Left lung (tissue), 10 donors: ENCODE data around the gene GNA15. TPM values are rescaled to one million over a fixed set of nuclear protein-coding genes. Genes with fewer than 3 reads are reported as not detected.
A peak's percentile ranks its signal among the peaks of the same experiment; 100 is the strongest.
"Not testable (repeated sequence)": the region's sequence is repeated elsewhere in the genome, so short reads cannot be mapped to it uniquely, and the experiment has no call there.

Experiments
- ATAC-seq: fragments of 200-7000 bp; cut with Tn5 transposase; one replicate; pipeline ENCODE4 v1.9.1; 2020; ENCODE audit warnings: moderate library complexity
- DNase-seq, 4 donors: peaks; one replicate each; pipeline ENCODE4 v3.0.0-alpha.2; 2013 to 2020
- H3K27ac ChIP-seq, 2 donors: fragments of 200-600 bp; sonication (generic) in 1 of 2; one replicate each; pipeline versions ENCODE4 v1.5.0 to v1.8.0; 2020 to 2021
- H3K27me3 ChIP-seq, 2 donors: fragments of 200-600 bp; sonication (generic) in 1 of 2; one replicate each; pipeline versions ENCODE4 v1.5.0 to v1.8.0; 2020 to 2021
- H3K36me3 ChIP-seq, 2 donors: fragments of 200-600 bp; sonication (generic) in 1 of 2; one replicate each; pipeline versions ENCODE4 v1.5.0 to v1.8.0; 2020 to 2021
- H3K4me1 ChIP-seq, 2 donors: fragments of 200-600 bp; one replicate each; pipeline ENCODE4 v1.8.0; 2021
- H3K4me3 ChIP-seq, 2 donors: fragments of 200-600 bp; sonication (generic) in 1 of 2; one replicate each; pipeline versions ENCODE4 v1.5.0 to v1.8.0; 2020 to 2021; ENCODE audit warnings: mild to moderate bottlenecking in 1 of 2
- H3K9me3 ChIP-seq, 2 donors: fragments of 200-600 bp; sonication (generic) in 1 of 2; one replicate each; pipeline versions ENCODE4 v1.5.0 to v1.8.0; 2020 to 2021
- CTCF ChIP-seq, 2 donors: fragments of 200-600 bp; sonication (generic) in 1 of 2; IDR thresholded peaks; one replicate each; pipeline versions ENCODE4 v1.5.0 to v1.8.0; 2021; ENCODE audit warnings: antibody characterized with exemption in 2 of 2
- intact Hi-C, 2 donors: fragments of 100-400 bp; cut with DNase I; formaldehyde crosslinking; loops; one replicate each; pipeline versions ENCODE4 v1.11.2 to v1.14.2; 2022
- polyA plus RNA-seq, 6 donors: library from polyadenylated mRNA; unstranded; fragments of 120-200 nt; gene quantifications; one replicate each; pipeline ENCODE4 v1.2.1, GENCODE V29; 2013; ENCODE audit not compliant: insufficient read length in 6 of 6
- total RNA-seq, 2 donors: library from RNA; stranded (reverse); fragmentation: NEBNext Ultra II Directional; extraction: Animal tissue kit (Norgen Biotek cat#: 25700); gene quantifications; one replicate each; pipeline ENCODE4 v1.2.1, GENCODE V29; 2021
- donor health status: DM: no; HTN: yes; CAD: no.
- donor health status: DM: no; HTN: no; CAD: no.

Gene GNA15
- total and polyA plus RNA-seq, 8 donors = 1.8 to 35.9 (median 2.8) TPM

- H3K4me1 ChIP-seq = peaks cover 13 to 62% of the 10 kb centered on the region in 2 donors
- H3K9me3 ChIP-seq = no peaks in the 10 kb centered on the region
- H3K4me3 ChIP-seq = peak overlapping the region in 1 of 2 donors; percentile 17
- peaks cover 0 to 36% of the 10 kb centered on the region in 2 donors for H3K36me3 ChIP-seq
- intact Hi-C loops = no loop called here
- H3K27ac ChIP-seq = peak overlapping the region in 1 of 2 donors; percentile 87
- DNase-seq (peak in 1 of 4 donors; percentile 90), ATAC-seq (no peak)
- TF ChIP-seq CTCF (IDR thresholded peaks at IDR 0.05) = no peak
- no peaks in the 10 kb centered on the region for H3K27me3 ChIP-seq
Observed at GRCh38 chr19:3188627-3189596, 53.1 kb downstream of the GNA15 start.

GRCh38 chr19:3189702-3190469 is 54.1 kb downstream of the GNA15 start:
- no peak for ATAC-seq
- intact Hi-C loops = no loop called here
- H3K9me3 ChIP-seq = no peaks in the 10 kb centered on the region
- DNase-seq = peak in 1 of 4 donors; percentile 76
- H3K27ac ChIP-seq = peak overlapping the region in 1 of 2 donors; percentile 87
- no peak overlapping the region for H3K4me3 ChIP-seq
- H3K36me3 ChIP-seq = peaks cover 0 to 46% of the 10 kb centered on the region in 2 donors
- H3K4me1 ChIP-seq = peaks cover 13 to 52% of the 10 kb centered on the region in 2 donors
- TF ChIP-seq CTCF (IDR thresholded peaks at IDR 0.05) = no peak
- H3K27me3 ChIP-seq = no peaks in the 10 kb centered on the region

GRCh38 chr19:3190470-3190770 is 54.6 kb downstream of the GNA15 start:
- no peak overlapping the region for H3K27ac ChIP-seq
- ATAC-seq (no peak), DNase-seq (peak in 1 of 4 donors; percentile 74)
- TF ChIP-seq CTCF (IDR thresholded peaks at IDR 0.05) = no peak
- peaks cover 0 to 51% of the 10 kb centered on the region in 2 donors for H3K36me3 ChIP-seq
- H3K4me1 ChIP-seq = peaks cover 13 to 48% of the 10 kb centered on the region in 2 donors
- H3K4me3 ChIP-seq = no peak overlapping the region
- intact Hi-C loops = no loop called here
- H3K27me3 ChIP-seq = no peaks in the 10 kb centered on the region
- H3K9me3 ChIP-seq = no peaks in the 10 kb centered on the region

GRCh38 chr19:3190921-3191805 is 55.3 kb downstream of the GNA15 start:
- intact Hi-C loops = no loop called here
- Histone ChIP-seq H3K4me1 (peaks cover 13 to 47% of the 10 kb centered on the region in 2 donors), H3K27me3 (no peaks in the 10 kb centered on the region), H3K27ac (no peak overlapping the region), H3K36me3 (peaks cover 0 to 59% of the 10 kb centered on the region in 2 donors), H3K9me3 (no peaks in the 10 kb centered on the region), H3K4me3 (no peak overlapping the region)
- no peak for TF ChIP-seq CTCF (IDR thresholded peaks at IDR 0.05)
- ATAC-seq (no peak), DNase-seq (peak in 1 of 4 donors; percentile 77)

- Histone ChIP-seq H3K36me3 (peaks cover 0 to 65% of the 10 kb centered on the region in 2 donors), H3K4me1 (peaks cover 11 to 41% of the 10 kb centered on the region in 2 donors)
- DNase-seq, H3K27ac ChIP-seq, H3K27me3 ChIP-seq, H3K9me3 ChIP-seq, ATAC-seq, H3K4me3 ChIP-seq, intact Hi-C loops: not testable (repeated sequence)
Observed at GRCh38 chr19:3191806-3192104, 55.9 kb downstream of the GNA15 start.
